Ishikawa (cell line): ENCODE measurements around the gene GBF1.

ENCODE experiments used
- CEBPB ChIP-seq: IDR thresholded peaks from 2 replicates; pipeline ENCODE4 v1.6.1; 2012
- CREB1 ChIP-seq: IDR thresholded peaks from 2 replicates; pipeline ENCODE4 v1.6.1; 2012; ENCODE audit warnings: low read depth
- EGR1 ChIP-seq: IDR thresholded peaks from 2 replicates; pipeline ENCODE4 v1.6.1; 2012
- EP300 ChIP-seq: IDR thresholded peaks from 2 replicates; pipeline ENCODE4 v1.6.1; 2012; ENCODE audit warnings: borderline replicate concordance
- FOXM1 ChIP-seq: IDR thresholded peaks from 2 replicates; pipeline ENCODE4 v1.6.1; 2012; ENCODE audit warnings: low read depth, borderline replicate concordance
- NFIC ChIP-seq: IDR thresholded peaks from 2 replicates; pipeline ENCODE4 v1.6.1; 2012
- RAD21 ChIP-seq: IDR thresholded peaks from 2 replicates; pipeline ENCODE4 v1.6.1; 2012; ENCODE audit warnings: low read depth
- TAF1 ChIP-seq: IDR thresholded peaks from 2 replicates; pipeline ENCODE4 v1.6.1; 2012; ENCODE audit warnings: low read depth, mild to moderate bottlenecking
- TCF12 ChIP-seq: IDR thresholded peaks from 2 replicates; pipeline ENCODE4 v1.6.1; 2012; ENCODE audit warnings: low read depth
- TEAD4 ChIP-seq: IDR thresholded peaks from 2 replicates; pipeline ENCODE4 v1.6.1; 2012
- YY1 ChIP-seq: IDR thresholded peaks from 2 replicates; pipeline ENCODE4 v1.6.1; 2012; ENCODE audit warnings: low read depth
- ZBTB7A ChIP-seq: IDR thresholded peaks from 2 replicates; pipeline ENCODE4 v1.6.1; 2012; ENCODE audit warnings: low read depth
- TF ChIP-seq, protein P1 (sequence below): IDR thresholded peaks from 2 replicates; pipeline ENCODE4 v1.6.1; 2012; ENCODE audit warnings: low read depth, mild to moderate bottlenecking
- TF ChIP-seq, protein P2 (sequence below): IDR thresholded peaks from 2 replicates; pipeline ENCODE4 v1.6.1; 2012
- TF ChIP-seq, protein P3 (sequence below): IDR thresholded peaks from 2 replicates; pipeline ENCODE4 v1.6.1; 2012

GBF1 gene

DNA sequence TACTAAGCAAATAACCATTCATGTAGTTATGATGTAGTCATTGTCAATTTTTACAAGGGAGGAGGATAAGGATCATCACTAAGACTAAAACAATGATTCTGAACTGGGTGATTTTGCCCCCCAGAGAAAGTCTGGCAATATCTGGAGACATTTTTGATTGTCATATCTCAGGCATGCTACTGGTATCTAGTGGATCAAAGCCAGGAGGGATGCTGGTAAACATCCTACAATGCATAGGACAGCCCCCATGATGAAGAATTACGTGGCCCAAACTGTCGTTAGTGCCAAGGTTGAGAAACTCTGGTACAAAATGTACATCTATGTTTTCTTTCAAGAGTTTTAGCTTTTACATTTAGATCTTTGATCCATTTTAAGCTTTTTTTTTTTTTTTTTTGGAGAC lies 57.3 kb downstream of the GBF1 start:
- TF ChIP-seq, protein P1, sequence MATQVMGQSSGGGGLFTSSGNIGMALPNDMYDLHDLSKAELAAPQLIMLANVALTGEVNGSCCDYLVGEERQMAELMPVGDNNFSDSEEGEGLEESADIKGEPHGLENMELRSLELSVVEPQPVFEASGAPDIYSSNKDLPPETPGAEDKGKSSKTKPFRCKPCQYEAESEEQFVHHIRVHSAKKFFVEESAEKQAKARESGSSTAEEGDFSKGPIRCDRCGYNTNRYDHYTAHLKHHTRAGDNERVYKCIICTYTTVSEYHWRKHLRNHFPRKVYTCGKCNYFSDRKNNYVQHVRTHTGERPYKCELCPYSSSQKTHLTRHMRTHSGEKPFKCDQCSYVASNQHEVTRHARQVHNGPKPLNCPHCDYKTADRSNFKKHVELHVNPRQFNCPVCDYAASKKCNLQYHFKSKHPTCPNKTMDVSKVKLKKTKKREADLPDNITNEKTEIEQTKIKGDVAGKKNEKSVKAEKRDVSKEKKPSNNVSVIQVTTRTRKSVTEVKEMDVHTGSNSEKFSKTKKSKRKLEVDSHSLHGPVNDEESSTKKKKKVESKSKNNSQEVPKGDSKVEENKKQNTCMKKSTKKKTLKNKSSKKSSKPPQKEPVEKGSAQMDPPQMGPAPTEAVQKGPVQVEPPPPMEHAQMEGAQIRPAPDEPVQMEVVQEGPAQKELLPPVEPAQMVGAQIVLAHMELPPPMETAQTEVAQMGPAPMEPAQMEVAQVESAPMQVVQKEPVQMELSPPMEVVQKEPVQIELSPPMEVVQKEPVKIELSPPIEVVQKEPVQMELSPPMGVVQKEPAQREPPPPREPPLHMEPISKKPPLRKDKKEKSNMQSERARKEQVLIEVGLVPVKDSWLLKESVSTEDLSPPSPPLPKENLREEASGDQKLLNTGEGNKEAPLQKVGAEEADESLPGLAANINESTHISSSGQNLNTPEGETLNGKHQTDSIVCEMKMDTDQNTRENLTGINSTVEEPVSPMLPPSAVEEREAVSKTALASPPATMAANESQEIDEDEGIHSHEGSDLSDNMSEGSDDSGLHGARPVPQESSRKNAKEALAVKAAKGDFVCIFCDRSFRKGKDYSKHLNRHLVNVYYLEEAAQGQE, result no peak
- TF ChIP-seq EP300, result no peak
- TF ChIP-seq, protein P2, sequence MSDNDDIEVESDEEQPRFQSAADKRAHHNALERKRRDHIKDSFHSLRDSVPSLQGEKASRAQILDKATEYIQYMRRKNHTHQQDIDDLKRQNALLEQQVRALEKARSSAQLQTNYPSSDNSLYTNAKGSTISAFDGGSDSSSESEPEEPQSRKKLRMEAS, result no peak
- TF ChIP-seq TCF12, result no peak
- no peak for TF ChIP-seq RAD21
- no peak for TF ChIP-seq FOXM1
- no peak for TF ChIP-seq TEAD4

DNA sequence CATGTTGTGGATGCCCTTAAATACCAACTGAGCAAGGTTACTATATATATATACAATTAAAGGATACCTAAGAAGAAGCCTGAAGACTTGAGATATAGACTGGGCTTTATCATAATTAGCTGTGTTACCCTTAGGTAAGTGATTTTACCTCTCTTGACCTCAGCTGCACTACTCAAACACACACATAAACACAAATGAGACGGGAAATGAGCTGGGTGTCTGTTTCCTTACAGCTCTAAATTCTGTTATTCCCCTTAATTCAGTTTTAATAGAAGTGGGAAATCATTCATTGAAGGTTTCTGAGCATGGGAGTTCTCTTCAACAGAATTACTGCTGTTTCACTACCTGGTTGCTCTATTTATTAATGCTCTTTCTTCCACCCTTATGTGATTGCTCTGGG lies 60.7 kb downstream of the GBF1 start:
- TF ChIP-seq CEBPB, result no peak
- no peak for TF ChIP-seq TEAD4
- TF ChIP-seq, protein P1, result no peak
- TF ChIP-seq EGR1, result no peak
- no peak for TF ChIP-seq CREB1

DNA sequence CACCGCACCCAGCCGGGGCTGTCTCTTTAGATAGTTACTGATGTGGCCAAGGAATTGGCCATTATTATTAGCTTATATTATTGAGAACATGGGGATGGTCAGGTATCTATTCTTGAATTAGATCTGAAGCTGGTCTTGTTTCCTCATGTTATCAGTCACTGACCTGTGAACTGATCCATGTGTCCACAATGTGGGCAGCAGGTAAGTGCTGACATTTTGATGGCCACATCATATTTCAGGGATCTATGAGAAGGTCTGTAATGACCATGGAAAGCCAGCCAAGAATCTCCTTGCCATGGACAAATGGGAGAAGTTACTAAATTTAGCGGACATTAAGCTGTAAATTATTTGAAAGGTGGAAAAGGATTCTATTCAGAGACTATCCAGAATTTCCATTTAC lies 61.4 kb downstream of the GBF1 start:
- TF ChIP-seq TAF1, result no peak
- TF ChIP-seq, protein P3, sequence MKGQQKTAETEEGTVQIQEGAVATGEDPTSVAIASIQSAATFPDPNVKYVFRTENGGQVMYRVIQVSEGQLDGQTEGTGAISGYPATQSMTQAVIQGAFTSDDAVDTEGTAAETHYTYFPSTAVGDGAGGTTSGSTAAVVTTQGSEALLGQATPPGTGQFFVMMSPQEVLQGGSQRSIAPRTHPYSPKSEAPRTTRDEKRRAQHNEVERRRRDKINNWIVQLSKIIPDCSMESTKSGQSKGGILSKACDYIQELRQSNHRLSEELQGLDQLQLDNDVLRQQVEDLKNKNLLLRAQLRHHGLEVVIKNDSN, result no peak
- no peak for TF ChIP-seq EGR1
- TF ChIP-seq TCF12, result no peak
- TF ChIP-seq FOXM1, result no peak
- TF ChIP-seq, protein P1, result no peak
- no peak for TF ChIP-seq CREB1
- TF ChIP-seq NFIC, result no peak
- TF ChIP-seq ZBTB7A, result no peak
- TF ChIP-seq EP300, result no peak
- TF ChIP-seq TEAD4, result no peak
- TF ChIP-seq YY1, result no peak
- no peak for TF ChIP-seq RAD21
- TF ChIP-seq CEBPB, result no peak
- TF ChIP-seq, protein P2, result no peak

DNA sequence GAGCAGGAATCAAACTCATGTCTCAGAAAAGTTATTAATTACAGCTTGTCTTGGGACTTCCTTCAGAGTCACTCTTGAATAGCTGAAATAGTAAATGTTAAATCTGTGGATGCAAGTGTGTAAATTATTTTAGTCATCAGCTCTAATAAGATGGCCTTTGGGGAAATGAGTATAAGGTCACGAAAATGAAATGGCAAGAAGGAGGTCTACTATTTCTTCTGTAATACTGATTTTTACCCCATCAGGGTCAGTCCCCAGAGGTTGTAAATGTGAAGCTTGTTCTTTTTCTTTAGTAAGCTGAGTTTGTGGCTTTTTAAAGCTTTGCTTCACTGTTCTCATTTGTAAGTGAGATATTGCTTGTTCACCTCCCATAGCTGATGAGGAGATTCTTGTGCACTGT lies 63.9 kb downstream of the GBF1 start:
- no peak for TF ChIP-seq CEBPB

DNA sequence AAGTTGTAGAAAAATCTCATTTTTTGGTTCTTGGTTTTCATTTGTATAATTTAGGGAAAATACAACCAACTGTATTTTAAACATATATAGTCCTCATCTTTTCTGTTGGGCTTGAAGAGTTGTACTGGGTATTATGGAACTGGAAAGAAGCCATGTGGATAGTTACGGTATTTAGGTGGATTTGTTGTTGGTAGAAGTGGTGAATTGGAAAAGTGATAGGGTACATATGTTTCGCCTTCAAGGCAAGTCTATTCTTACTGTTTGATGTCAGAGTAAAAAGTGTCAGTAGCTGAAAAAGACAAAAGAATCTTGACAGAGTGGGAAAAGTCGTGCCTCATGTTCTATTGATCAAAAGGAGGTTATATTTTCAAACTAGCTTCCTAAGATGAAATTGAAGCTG lies 64.6 kb downstream of the GBF1 start:
- TF ChIP-seq YY1 (no peak), NFIC (no peak), ZBTB7A (no peak), CEBPB (no peak), EGR1 (no peak), EP300 (no peak), CREB1 (no peak), FOXM1 (no peak), TEAD4 (no peak), RAD21 (no peak)
- TF ChIP-seq, protein P2, result no peak
- TF ChIP-seq, protein P1, result no peak
- TF ChIP-seq, protein P3, result no peak
